ENCODE results near the gene GLI1.

GRCh38 chr12:57487055-57487596 is 27.5 kb downstream of the GLI1 start:
- TF ChIP-seq CTCF (CRISPR knock-in tag; IDR thresholded peaks at IDR 0.05) = no peak
- TF ChIP-seq JUN (CRISPR knock-in tag; IDR thresholded peaks at IDR 0.05) = no peak
- no peak for TF ChIP-seq SIN3A (IDR thresholded peaks at IDR 0.05; ENCODE audit: borderline replicate concordance, low read depth, low read length)
- TF ChIP-seq ISL2 (CRISPR knock-in tag; IDR thresholded peaks at IDR 0.05) = no peak
- TF ChIP-seq ZNF496 (CRISPR knock-in tag; IDR thresholded peaks at IDR 0.05; ENCODE audit: insufficient replicate concordance) = no peak
- TF ChIP-seq ZNF660 (CRISPR knock-in tag; IDR thresholded peaks at IDR 0.05; ENCODE audit: borderline replicate concordance, low read depth) = no peak
- TF ChIP-seq GTF2F1 (IDR thresholded peaks at IDR 0.05; ENCODE audit: low read length) = no peak
- no peak for TF ChIP-seq NCOA2 (CRISPR knock-in tag; IDR thresholded peaks at IDR 0.05)
- no peak for TF ChIP-seq CCDC6 (CRISPR knock-in tag; IDR thresholded peaks at IDR 0.05)
- no peak for TF ChIP-seq PATZ1 (CRISPR knock-in tag; IDR thresholded peaks at IDR 0.05)
- no peak for TF ChIP-seq ERF (CRISPR knock-in tag; IDR thresholded peaks at IDR 0.05)

All from HepG2 (cell line).